ENCODE measurements around the gene GATD1.

- TF ChIP-seq CTCF (conservative IDR thresholded peaks at IDR 0.05 in 1 of 2, IDR thresholded peaks at IDR 0.05 in 1 of 2; ENCODE audit: low read depth in 1 of 2, low read length in 2 of 2) (no peak), EZH2 (IDR thresholded peaks at IDR 0.05; ENCODE audit: low read length, missing control alignments) (no peak)
Measured at GRCh38 chr11:801097-801780, 24.0 kb upstream of the GATD1 start.
